HG02943 (cell line): ENCODE measurements around the gene FAM25A.
A peak's percentile ranks its signal among the peaks of the same experiment; 100 is the strongest.
"Not testable (repeated sequence)": the region's sequence is repeated elsewhere in the genome, so short reads cannot be mapped to it uniquely, and the experiment has no call there.

Experiments
- ATAC-seq: cut with Tn5 transposase; IDR thresholded peaks from one replicate; pipeline ENCODE4 v1.9.1; 2021; ENCODE audit warnings: mild to moderate bottlenecking, low read depth, moderate library complexity; ENCODE audit not compliant: unreplicated experiment

FAM25A gene

GRCh38 chr10:87020056-87020455 lies at the start of gene FAM25A:
Gene FAM25A (plus strand): TSS chr10:87020294. CDS start chr10:87020325, 31 bp downstream.
- not testable (repeated sequence) for ATAC-seq

GRCh38 chr10:86970982-86971231 lies 49.2 kb upstream of the FAM25A start:
- no peak for ATAC-seq

- peak; percentile 70 for ATAC-seq
Measured at GRCh38 chr10:86971232-86971991, 48.7 kb upstream of the FAM25A start.

GRCh38 chr10:86972613-86973380 lies 47.3 kb upstream of the FAM25A start:
- ATAC-seq = no peak

GRCh38 chr10:86974484-86974883 lies 45.6 kb upstream of the FAM25A start:
- ATAC-seq = no peak

GRCh38 chr10:86976362-86977056 lies 43.6 kb upstream of the FAM25A start:
- ATAC-seq = no peak

- not testable (repeated sequence) for ATAC-seq
Measured at GRCh38 chr10:86978457-86978856, 41.6 kb upstream of the FAM25A start.

- no peak for ATAC-seq
Measured at GRCh38 chr10:86979296-86979818, 40.7 kb upstream of the FAM25A start.

- no peak for ATAC-seq
Measured at GRCh38 chr10:86979977-86980448, 40.1 kb upstream of the FAM25A start.

- ATAC-seq = not testable (repeated sequence)
Measured at GRCh38 chr10:86981020-86981419, 39.1 kb upstream of the FAM25A start.

- ATAC-seq = no peak
Measured at GRCh38 chr10:86981716-86982115, 38.4 kb upstream of the FAM25A start.

- ATAC-seq = not testable (repeated sequence)
Measured at GRCh38 chr10:86984498-86984897, 35.6 kb upstream of the FAM25A start.

- ATAC-seq = no peak
Measured at GRCh38 chr10:86988520-86988919, 31.6 kb upstream of the FAM25A start.

- ATAC-seq = not testable (repeated sequence)
Measured at GRCh38 chr10:86991362-86991761, 28.7 kb upstream of the FAM25A start.

- ATAC-seq = no peak
Measured at GRCh38 chr10:86992456-86992855, 27.6 kb upstream of the FAM25A start.

GRCh38 chr10:86992929-86993328 lies 27.2 kb upstream of the FAM25A start:
- no peak for ATAC-seq

- not testable (repeated sequence) for ATAC-seq
Measured at GRCh38 chr10:86999802-87000403, 20.2 kb upstream of the FAM25A start.

- no peak for ATAC-seq
Measured at GRCh38 chr10:87000491-87000890, 19.6 kb upstream of the FAM25A start.

- ATAC-seq = not testable (repeated sequence)
Measured at GRCh38 chr10:87007124-87007523, 13.0 kb upstream of the FAM25A start.

GRCh38 chr10:87007674-87008073 lies 12.4 kb upstream of the FAM25A start:
- ATAC-seq = not testable (repeated sequence)

- ATAC-seq = not testable (repeated sequence)
Measured at GRCh38 chr10:87008303-87008702, 11.8 kb upstream of the FAM25A start.
